ENCODE data around the gene PDHB.

Gene PDHB

GRCh38 chr3:58433400-58434167 lies at the start of gene PDHB:
Gene PDHB, minus strand, starts transcription at chr3:58433832. Its CDS starts 23 bp downstream, at chr3:58433809.
- peak within 1 kb of the TSS; percentile 95 for H3K4me3 ChIP-seq (ENCODE audit: low read depth, low read length)

- H3K4me3 ChIP-seq (ENCODE audit: low read depth, low read length) = no peak overlapping the region
Measured at GRCh38 chr3:58482917-58483636, 49.4 kb upstream of the PDHB start.

- H3K4me3 ChIP-seq (ENCODE audit: low read depth, low read length) = no peak overlapping the region
Measured at GRCh38 chr3:58480309-58480708, 46.7 kb upstream of the PDHB start.

- H3K4me3 ChIP-seq (ENCODE audit: low read depth, low read length) = no peak overlapping the region
Measured at GRCh38 chr3:58478781-58479180, 45.1 kb upstream of the PDHB start.

GRCh38 chr3:58474967-58475578 lies 41.4 kb upstream of the PDHB start:
- no peak overlapping the region for H3K4me3 ChIP-seq (ENCODE audit: low read depth, low read length)

GRCh38 chr3:58474348-58474911 lies 40.8 kb upstream of the PDHB start:
- H3K4me3 ChIP-seq (ENCODE audit: low read depth, low read length) = no peak overlapping the region

GRCh38 chr3:58473275-58473674 lies 39.6 kb upstream of the PDHB start:
- no peak overlapping the region for H3K4me3 ChIP-seq (ENCODE audit: low read depth, low read length)

- no peak overlapping the region for H3K4me3 ChIP-seq (ENCODE audit: low read depth, low read length)
Measured at GRCh38 chr3:58471025-58471887, 37.6 kb upstream of the PDHB start.

GRCh38 chr3:58470363-58471024 lies 36.9 kb upstream of the PDHB start:
- no peak overlapping the region for H3K4me3 ChIP-seq (ENCODE audit: low read depth, low read length)

- no peak overlapping the region for H3K4me3 ChIP-seq (ENCODE audit: low read depth, low read length)
Measured at GRCh38 chr3:58469096-58469495, 35.5 kb upstream of the PDHB start.

- H3K4me3 ChIP-seq (ENCODE audit: low read depth, low read length) = no peak overlapping the region
Measured at GRCh38 chr3:58466899-58467563, 33.4 kb upstream of the PDHB start.

- no peak overlapping the region for H3K4me3 ChIP-seq (ENCODE audit: low read depth, low read length)
Measured at GRCh38 chr3:58464866-58465265, 31.2 kb upstream of the PDHB start.

GRCh38 chr3:58463942-58464271 lies 30.3 kb upstream of the PDHB start:
- H3K4me3 ChIP-seq (ENCODE audit: low read depth, low read length) = no peak overlapping the region

GRCh38 chr3:58463181-58463941 lies 29.7 kb upstream of the PDHB start:
- H3K4me3 ChIP-seq (ENCODE audit: low read depth, low read length) = no peak overlapping the region

- H3K4me3 ChIP-seq (ENCODE audit: low read depth, low read length) = no peak overlapping the region
Measured at GRCh38 chr3:58462829-58463180, 29.2 kb upstream of the PDHB start.

- H3K4me3 ChIP-seq (ENCODE audit: low read depth, low read length) = no peak overlapping the region
Measured at GRCh38 chr3:58459160-58459559, 25.5 kb upstream of the PDHB start.

- no peak overlapping the region for H3K4me3 ChIP-seq (ENCODE audit: low read depth, low read length)
Measured at GRCh38 chr3:58452176-58452575, 18.5 kb upstream of the PDHB start.

GRCh38 chr3:58441514-58442450 lies 8.2 kb upstream of the PDHB start:
- H3K4me3 ChIP-seq (ENCODE audit: low read depth, low read length) = no peak overlapping the region

Data from iPS-11a (cell line).